ENCODE data around the gene MAN1C1.
A peak's percentile ranks its signal among the peaks of the same experiment; 100 is the strongest.

Gene MAN1C1

DNA sequence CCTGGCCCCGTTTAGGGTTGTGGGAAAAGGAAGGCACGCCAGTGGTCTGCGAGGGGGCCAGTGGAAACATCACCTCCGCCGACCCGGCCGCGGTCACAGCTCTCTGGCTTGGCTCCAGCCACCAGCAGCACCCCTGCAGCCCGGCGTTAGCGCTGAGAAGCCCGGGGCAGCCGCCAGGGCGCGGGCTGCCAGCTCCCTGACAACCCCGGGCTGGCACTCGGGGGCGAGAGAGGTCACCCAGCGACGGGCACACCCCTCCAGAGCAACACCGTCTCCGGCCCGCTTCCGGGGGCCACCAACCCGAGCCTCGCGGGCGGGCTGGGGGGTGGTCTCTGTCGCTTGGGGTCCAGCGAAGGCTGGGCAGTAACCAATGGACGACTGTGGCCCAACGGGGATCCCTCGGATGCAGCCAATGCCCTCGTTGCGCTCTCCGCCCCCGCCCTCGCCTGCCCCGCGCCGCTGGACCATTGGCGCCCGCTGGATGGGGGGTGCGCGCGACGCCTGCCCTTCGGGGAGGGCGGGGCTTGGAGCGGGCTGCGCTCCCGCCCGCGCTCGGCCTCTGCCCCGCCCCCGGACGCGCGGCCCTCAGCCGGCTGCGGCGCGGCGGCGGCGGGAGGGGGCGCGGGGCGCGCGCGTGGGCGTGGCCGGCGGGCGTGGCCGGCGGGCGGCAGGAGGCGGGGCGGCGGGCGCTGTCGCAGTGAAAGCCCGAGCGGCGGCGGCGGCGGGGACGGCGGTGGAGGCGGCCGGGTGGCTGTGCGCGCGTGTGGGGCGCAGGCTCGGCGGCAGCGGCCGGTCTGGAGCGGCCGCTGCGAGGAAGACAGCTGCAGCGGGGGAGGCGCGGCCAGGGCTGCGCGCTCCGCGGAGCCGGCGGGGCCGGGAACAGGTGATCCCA is at the start of gene MAN1C1:
MAN1C1 (plus strand) TSS at position 697 of the 892 bp plus-strand sequence. CDS start 1,007 bp downstream, outside the sequence.
- DNase-seq, result peak; percentile 73

DNA sequence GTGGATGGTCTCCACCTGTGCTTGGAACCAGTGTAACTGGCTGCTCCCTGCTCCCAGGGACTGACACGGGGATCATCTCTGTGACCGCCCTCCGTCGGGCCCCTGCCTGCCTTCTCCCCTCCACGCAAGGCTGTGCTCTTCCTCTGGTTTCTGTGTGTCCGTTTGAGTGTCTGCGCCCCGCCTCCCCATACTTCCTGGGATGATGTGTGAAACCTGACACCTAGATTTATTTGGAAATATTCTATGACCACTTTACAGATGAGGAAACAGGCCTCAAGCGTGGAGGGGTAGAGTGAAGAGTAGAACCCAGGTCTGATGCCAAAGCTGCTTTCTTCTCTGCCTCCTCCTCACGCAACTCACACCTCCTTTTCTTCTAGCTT is 48.9 kb upstream of the MAN1C1 start:
- no peak for DNase-seq

DNA sequence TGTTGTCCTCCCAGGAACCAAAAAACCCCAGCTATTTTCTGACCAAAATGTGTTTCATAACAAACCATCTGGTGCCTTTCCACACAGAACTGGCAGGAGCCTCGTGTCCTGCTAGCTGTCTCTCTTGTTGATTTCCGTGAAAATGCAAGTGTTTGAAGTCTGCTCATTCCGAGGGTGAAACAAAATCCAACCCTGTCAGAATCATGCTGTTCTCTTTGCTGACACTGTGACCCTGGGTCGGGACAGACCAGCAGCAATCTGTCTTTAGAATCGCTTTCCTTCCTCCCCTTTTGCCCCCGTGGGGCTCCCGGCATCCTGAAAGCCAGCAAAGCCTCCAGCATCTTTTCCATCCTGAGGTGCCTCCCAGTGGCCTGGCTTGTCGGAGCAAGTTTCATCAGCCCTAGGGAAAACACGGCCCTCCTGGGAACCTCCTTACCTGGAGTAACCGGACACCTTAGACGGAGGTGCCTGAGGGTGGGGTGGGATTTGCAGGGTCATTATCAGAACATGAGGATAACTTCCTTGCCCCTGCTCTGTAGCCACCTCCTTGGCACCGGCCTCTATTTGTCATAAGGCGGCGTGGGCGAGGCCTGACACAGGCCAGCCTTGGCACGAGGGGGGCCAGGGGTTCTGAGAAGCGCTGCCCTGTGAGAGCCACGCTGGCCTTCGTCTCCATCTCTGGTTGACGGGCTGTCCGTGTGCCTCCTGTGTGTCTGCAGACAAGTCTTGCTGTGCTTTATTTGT is 48.3 kb upstream of the MAN1C1 start:
- DNase-seq, result peak; percentile 22

DNA sequence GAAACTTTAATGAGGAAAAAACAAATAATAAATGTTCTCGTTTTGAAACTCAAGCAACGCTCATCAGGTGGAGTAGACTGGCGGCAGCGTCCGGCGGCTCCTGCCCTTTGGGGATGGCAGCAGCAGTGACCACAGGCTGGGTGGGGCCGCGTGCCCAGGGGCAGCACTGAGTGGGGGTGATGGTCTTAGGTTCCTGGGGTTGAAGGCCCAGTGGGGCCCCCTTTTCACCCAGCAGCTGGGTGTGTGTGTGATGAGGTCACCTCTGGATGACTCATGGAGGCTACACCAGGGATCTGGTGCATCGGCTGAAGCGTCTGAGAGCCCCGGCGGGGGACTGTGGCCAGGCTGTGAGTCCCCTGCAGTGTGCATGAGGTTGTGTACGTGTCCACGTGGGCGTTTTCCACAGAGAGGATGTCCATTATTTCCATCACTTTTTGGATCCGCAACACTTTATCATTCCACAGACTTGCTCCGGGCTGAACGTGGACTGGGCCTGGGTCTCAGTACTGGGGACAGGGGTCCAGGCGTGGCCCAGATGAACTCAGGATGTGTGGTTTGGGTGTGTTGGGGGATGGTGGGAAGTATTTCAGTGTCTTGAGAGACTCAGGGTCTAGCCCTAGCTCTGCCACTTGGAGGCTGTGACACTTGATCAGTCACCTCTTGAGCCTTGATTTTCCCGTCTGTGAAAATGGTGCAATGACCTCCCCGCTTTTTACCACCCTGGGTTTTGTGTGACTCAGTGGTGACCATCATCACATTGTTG is 47.6 kb upstream of the MAN1C1 start:
- peak; percentile 70 for DNase-seq

DNA sequence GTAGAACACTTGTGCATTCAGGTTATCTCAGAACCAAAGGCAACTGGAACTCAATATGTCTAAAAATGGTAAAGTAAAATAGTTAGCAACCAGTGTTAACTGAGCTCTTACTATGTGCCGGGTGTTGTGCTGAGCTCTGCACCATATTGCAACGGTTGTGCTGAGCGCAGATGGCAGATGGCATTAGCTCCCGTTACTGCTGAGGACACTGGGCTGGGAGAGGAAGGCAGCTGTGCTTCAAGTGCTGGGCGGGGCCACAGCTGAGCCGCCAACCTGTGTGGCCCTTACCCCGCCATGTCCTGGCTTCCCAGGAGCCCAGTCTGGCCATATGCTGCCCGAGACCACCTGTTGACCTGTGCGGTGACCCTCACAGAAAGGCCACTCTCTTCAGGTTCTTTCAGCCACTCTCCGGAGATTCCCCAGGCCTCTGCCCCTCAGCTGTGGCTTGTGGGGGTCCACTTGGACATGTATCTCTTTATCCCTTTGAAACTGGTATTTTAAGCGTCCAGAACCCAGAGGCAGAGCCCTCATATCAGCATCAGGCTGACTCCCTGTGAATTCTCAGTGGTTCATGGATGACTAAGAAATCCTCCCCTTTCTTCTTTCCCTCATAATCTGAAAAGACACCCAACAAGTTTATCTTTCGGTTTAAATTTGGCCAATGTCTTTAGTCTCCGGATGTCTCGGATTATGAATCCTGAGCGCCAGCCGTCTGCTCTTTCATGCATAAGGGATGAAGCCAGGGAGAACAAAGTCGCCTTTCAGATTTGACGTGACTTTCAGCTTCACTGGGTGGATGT is 46.8 kb upstream of the MAN1C1 start:
- DNase-seq, result no peak

DNA sequence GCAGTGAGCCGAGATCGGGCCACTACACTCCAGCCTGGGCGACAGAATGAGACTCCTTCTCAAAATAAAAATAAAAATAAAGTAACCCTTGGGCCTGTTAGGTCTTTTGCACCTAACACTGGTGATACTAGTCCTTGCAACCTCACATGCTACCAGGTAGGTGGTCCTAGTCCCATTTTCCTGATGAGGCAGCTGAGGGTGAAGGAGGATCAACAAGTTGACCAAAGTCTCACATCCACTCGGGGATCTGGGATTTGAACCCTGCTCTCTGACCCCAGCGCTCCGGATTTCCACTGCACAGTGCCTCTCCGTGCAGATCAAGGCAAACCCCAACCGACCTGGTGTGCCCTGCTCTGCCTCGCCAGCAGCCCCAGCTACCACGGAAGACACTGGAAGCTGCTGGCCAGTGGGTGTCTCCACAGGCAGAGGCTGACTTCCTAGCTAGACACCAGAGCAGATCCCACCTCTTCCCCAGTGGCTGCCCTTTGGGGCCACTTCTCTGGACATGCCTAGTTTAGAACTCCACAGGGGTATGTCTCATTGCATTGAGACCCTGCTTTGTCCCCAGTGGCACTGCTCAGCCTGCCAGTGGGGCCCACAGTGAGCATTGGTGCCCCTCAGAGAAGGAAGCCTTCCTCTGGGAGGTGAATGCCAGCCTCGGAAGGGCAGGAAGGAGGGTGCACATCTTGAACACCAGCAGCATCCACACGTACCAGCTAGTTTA is 45.6 kb upstream of the MAN1C1 start:
- no peak for DNase-seq

DNA sequence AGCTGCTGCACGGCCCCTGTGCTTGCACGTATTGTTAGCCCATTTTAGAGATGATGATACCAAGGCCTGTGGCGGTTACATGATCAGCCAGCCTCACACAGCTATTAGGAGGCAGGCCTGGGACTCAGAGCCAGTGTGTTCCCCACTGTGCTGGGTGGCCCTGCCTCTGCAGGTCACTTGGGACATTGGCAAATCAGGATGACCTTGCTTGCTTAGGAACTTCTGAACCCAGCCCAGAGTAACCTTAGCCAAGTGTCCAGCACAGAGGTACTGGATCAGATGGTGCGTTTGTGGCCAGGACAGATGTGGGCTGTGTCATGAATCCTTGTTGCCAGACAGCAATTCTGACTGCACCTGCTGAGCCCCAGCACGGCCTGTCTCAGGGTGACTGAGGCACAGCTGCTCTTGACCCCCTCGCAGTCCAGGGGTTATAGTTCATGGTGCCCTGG is 45.0 kb upstream of the MAN1C1 start:
- no peak for DNase-seq

DNA sequence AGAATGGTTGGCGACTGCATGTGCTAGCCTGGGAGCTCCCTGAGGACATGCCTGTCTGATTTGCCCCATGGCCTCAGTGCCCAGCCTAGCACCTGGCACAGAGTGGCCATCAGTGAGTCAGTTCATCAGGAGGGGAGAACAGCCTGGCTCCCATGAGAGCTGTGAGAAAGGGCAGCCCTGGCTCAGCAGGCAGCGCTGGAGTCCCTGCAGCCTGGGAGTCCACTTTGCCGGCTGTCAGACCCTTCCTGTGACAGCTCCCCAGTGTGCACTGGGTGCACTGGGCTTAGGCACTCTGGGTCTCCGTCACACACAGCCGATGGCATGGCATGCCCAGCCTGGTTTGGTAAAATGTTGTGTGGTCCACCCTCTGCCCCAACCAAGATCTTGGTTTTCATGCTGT is 44.5 kb upstream of the MAN1C1 start:
- no peak for DNase-seq

DNA sequence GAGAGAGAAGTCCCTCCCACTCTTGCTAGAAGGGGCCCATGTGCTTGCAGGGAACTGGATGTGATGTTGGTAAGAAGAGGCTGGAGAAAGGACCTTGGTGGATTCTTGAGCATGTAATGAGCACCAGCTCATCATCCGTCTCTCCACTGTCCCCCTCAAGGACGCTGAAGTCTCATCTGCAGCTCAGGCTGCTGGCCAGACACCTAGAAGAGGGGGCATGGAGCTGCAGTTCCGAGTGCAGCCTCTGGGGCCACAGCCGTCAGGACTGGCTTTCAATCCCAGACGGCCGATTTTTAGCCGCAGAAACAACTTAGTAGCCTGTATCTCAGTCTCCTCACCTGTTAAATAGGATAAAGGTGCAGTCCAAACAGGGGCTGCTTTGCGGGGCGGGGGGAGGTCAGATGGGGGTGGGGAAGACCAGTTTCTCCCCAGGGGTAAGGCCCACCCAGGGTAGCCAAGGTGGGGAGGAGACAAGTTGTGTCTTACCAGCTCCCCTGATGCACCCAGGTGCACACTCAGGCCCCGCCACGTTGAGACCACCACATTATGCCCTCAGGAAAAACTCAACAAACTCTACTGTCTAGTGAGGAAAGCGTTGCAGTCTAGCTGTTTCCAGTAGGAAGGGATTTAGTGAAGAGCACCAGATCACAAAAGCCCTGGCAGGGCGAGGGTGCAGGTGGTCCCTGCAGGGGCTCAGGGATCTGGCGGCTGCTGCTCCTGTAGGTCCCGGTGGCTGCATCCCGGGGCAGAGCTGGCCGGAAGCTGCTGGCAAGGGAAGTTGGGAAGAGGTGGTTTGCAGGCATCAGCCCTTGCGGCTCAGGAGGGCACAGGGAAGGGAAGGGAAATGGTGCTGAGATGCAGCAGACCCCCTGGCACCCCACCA is 43.6 kb upstream of the MAN1C1 start:
- DNase-seq, result no peak

DNA sequence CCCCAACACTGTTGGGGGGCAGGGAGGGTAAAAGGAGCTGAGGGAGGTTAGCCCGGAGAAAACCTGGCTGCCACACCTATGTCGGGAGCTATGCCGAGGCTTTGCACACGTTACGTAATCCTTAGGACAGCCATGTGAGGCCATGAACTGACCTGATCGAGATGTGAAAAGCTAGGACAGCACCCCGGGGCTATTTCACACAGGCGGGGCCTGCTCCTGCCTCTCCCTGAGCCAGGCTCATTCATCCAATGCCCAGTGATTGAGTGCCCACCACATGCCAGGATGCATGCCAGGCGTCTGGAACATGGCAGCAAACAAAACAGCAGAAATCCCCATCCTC is 43.0 kb upstream of the MAN1C1 start:
- DNase-seq, result no peak

DNA sequence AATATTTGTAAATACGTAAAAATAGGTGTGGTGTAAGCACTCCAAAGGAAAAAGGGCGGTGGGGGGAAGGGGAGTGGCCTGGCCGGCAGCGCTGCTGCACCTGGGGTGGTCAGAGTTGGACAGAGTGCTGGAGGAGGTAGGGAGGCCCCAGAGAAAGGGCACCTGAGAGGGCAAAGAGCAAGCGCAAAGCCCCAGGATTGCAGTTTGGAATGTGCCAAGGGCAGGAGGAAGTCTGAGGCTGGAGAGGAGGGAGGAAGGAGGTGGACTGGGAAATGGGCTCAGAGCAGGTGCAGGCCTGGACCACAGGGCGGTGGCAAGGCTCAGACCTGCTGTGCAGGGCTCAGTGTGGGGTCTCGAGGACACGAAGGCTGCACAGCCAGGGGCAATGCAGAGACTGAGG is 42.6 kb upstream of the MAN1C1 start:
- no peak for DNase-seq

DNA sequence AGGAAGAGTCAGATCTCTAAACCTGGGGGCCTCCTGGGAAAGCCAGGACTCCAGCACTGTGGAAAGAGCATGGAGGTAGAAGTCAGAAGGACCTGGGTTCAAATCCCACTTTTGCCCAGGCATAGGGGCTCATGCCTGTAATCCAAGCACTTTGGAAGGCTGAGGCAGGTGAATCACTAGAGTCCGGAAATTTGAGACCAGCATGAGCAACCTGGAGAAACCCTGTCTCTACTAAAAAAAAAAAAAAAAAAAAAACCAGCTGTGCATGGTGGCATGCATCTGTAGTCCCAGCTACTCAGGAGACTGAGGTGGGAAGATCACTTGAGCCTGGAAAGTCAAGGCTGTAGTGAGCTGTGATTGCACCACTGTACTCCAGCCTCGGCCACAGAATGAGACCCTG is 41.4 kb upstream of the MAN1C1 start:
- DNase-seq, result no peak

DNA sequence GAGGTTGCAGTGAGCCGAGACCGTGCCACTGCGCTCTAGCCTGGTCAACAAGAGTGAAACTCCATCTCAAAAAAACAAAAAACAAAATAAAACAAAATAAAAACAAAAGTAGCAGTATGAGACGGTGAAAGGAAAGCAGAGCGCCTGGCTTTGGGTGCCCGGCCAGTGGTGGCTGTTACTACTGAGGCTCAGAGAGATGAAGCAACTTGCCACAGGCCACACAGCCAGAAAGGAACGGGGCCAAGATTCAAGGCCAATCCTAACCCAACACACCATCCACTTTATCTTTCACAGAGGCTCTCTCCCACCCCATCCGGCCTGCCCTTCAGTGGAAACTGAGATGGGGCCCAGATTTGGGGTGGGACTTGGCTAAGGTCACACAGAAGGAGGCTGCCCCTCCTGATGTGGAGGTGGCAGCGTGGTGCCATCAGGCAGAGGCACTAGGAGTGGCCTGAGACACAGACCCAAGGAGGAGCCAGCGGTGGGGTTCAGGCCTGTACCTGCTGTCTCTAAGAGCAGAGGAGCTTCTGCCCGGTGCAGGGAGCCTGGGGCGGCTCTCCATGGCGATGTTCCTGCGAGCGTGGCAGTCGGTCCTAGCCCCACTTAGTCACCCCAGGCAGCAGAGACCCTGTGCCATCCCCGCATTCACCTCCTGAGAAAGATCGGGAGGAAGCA is 40.0 kb upstream of the MAN1C1 start:
- no peak for DNase-seq

DNA sequence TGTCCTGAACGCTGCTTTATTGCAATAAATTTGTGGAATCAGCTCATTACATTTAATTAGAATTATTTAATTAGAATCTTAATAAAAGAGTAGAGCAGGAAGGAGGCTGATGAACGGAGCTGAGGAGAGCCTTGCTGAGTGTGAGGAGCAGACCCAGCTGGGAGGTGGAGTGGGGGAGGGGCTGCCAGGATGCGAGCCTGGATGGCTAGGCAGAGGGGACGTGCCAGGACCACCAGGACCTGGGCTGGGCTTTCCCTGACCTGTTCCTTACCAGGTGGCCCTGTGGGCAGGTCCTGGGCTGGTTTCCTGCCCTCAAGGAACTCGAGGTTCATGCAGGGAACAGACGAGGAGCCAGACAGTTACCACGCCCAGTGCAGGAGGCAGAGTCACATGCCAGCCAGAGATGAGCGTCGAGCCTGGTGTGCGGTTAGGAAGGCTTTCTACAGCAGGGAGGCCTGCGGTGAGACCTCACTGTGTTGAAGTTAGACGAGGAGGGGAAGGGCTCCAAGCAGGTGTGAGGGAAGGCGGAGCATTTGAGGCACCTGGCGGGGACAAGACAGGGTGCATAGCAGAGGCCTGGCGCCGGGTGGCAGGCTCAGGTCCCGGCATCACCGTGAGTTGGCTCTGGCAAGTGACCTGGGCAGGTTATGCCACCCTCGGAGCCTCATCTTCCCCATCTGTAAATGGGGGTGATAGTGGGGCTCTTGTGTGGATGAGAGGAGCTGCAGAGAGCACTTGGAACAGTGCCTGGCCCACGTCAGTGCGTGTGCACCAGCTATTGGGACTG is 39.3 kb upstream of the MAN1C1 start:
- no peak for DNase-seq

DNA sequence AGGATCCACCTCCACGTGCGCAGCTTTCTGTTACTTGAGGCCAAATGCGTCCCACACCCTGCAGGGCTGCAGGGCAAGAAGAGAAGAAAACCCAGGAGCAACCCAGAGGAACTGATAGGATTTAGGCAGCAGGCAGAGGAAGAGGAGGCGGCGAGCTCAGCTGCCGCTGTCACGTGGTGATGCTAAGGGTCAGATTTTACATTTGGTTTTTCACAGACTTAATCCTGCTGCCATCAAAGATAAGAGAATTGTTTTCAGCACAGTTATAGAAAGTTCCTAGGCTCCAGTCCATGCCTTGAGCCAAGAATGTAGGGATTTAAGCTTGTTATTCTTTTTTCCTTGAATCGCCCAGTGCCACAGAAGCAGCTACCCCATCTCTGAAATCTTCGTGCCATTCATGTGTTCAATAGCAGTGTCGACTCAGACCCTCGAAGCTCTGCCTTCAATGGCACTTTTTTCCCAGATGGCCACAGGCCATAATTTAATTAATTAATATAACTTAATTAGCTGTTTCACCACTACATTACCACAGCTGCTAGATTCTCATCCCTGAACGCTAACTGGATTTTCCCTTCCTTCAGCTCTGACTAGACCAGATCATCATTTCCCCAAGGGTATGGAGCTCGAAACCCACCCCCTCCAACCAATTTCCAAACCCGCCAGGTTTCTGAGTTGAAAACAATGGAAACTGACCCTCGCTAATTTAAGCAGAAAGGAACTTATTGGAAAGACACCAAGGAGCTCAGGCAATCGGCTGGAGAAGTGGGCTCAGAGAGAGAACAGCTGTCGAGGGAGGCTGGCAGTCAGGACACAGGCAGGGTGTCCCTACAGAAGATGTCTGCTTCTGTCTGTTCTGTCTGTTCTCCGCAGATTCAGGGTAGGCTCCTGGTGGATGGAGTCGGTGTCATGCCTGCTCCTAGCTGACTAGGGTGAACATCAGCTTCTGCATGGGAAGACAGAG is 37.0 kb upstream of the MAN1C1 start:
- no peak for DNase-seq

DNA sequence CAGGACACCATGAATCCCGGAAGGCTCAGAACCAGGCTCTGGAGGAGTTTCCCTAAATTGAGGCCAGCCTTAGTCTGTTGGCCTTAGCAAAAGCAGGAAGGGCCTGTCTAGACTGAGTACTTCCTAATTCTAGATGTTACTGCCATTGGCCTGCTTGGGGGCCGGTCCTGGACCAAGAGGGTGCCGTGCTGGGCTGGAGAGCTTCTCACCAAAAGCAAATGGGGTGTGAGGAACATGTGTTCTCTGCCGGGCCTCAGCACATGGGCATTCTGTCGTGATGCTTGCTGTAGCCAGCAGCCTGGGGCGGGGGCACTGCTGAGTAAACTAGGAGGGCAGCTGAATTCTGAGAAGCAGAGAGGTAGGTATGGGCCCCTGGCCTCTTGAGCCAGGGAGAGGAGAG is 35.7 kb upstream of the MAN1C1 start:
- DNase-seq, result no peak

DNA sequence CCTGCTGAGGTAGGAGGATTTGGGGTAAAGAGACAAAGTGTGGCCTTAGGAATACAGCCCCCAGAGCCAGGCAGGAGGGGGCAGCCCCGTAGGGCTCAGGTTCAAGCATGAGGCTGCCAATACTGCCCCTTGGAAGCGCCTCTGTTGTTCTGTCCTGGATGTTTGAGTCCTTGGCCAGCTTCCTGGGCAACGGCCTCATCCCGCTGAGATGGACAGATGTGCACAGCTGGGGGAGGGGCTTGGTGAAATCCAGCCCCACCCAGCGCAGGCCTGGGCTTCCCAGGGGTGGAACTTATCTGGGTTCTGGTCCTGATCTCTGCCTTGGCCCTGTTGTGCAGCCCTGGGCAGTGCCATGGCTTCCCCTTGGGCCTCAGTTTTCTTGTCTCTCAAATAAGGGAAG is 34.8 kb upstream of the MAN1C1 start:
- no peak for DNase-seq
